HCT116 (cell line): ENCODE measurements around the gene C2orf92. TPM values are rescaled to one million over a fixed set of nuclear protein-coding genes. Genes with fewer than 3 reads are reported as not detected.

Source experiments
- ATAC-seq: fragments of 200-7000 bp; cut with Tn5 transposase; 2 replicates; pipeline ENCODE4 v1.9.1; 2020; ENCODE audit warnings: mild to moderate bottlenecking, moderate library complexity
- BruUV-seq: library from RNA; stranded (reverse); fragments of 400-500 nt; replicated peaks from 2 replicates; lab custom pipeline; 2021; lab: Mats Ljungman, UMichigan
- CTCF ChIA-PET: fragments of 300-600 bp; sonication (Branson Sonifier 250); formaldehyde crosslinking; loops from one replicate; lab custom pipeline; 2021; ENCODE audit warnings: antibody characterized with exemption; lab: Charles Lee
- POLR2A ChIA-PET: fragments of 300-600, 350-600 bp; sonication (Branson Sonifier 250); formaldehyde crosslinking; loops from one replicate; lab custom pipeline; 2021; ENCODE audit warnings: antibody characterized with exemption; lab: Charles Lee
- RAD21 ChIA-PET, 2 experiments: fragments of 300-600 bp; sonication (Branson Sonifier 250); formaldehyde crosslinking; loops; one replicate each; lab custom pipeline; 2023; ENCODE audit warnings: low total read pairs in 2 of 2; ENCODE audit not compliant: uncharacterized antibody in 2 of 2, unreplicated experiment in 2 of 2, low non-redundant PET in 1 of 2; lab: Charles Lee
- DNase-seq: peaks from one replicate; pipeline ENCODE4 v3.0.0-alpha.2; 2010; ENCODE audit warnings: low read depth, low spot score
- H2AFZ ChIP-seq: fragments of 200-600 bp; shearing (Covaris generic), sonication (generic); 2 replicates; pipeline ENCODE4 v1.6.1; 2017; ENCODE audit warnings: low read depth, mixed run types, mixed read lengths, antibody characterized with exemption, low read length; ENCODE audit not compliant: poor library complexity, severe bottlenecking
- H3K27ac ChIP-seq: 2 replicates; pipeline ENCODE4 v1.5.1; 2012; ENCODE audit warnings: low read depth, low read length
- H3K27me3 ChIP-seq: fragments of 200-600 bp; sonication (generic); 2 replicates; pipeline ENCODE4 v1.6.1; 2016; ENCODE audit warnings: mixed run types, low read length, mixed read lengths; ENCODE audit not compliant: insufficient read depth
- H3K36me3 ChIP-seq, 2 experiments: fragments of 200-500 bp in 1 of 2; fragments of 200-600 bp in 1 of 2; sonication (Bioruptor generic) in 1 of 2; sonication (generic) in 1 of 2; 2 replicates each; pipeline versions ENCODE4 v1.5.1 to v1.6.1; 2014 to 2016; ENCODE audit warnings: low read length in 2 of 2, inconsistent platforms in 1 of 2, mixed read lengths in 1 of 2, mixed run types in 1 of 2; ENCODE audit not compliant: insufficient read depth in 2 of 2, control insufficient read depth in 1 of 2
- H3K4me1 ChIP-seq, 2 experiments: fragments of 200-600 bp in 1 of 2; sonication (generic) in 1 of 2; 2 replicates each; pipeline versions ENCODE4 v1.5.1 to v1.6.1; 2012 to 2017; ENCODE audit warnings: low read length in 2 of 2, inconsistent platforms in 1 of 2, mild to moderate bottlenecking in 1 of 2, mixed read lengths in 1 of 2, mixed run types in 1 of 2, moderate library complexity in 1 of 2; ENCODE audit not compliant: insufficient read depth in 2 of 2, control insufficient read depth in 1 of 2
- H3K4me2 ChIP-seq: fragments of 200-600 bp; sonication (generic); 2 replicates; pipeline ENCODE4 v1.6.1; 2017; ENCODE audit warnings: mixed run types, low read length, mixed read lengths
- H3K4me3 ChIP-seq, 2 experiments: fragments of 200-600 bp in 1 of 2; sonication (generic) in 1 of 2; replicated peaks in 1 of 2; 2 replicates each; pipeline ENCODE4 v1.5.1; 2011 to 2016; ENCODE audit warnings: low read length in 2 of 2, control low read depth in 1 of 2, low read depth in 1 of 2, mild to moderate bottlenecking in 1 of 2, mixed read lengths in 1 of 2, mixed run types in 1 of 2
- H3K79me2 ChIP-seq: fragments of 200-600 bp; sonication (generic); 2 replicates; pipeline ENCODE4 v1.6.1; 2017; ENCODE audit warnings: mild to moderate bottlenecking, mixed run types, low read length, moderate library complexity, mixed read lengths; ENCODE audit not compliant: insufficient read depth
- H3K9ac ChIP-seq: fragments of 200-600 bp; sonication (generic); 2 replicates; pipeline ENCODE4 v1.6.1; 2016; ENCODE audit warnings: low read length, mixed read lengths
- H3K9me2 ChIP-seq: fragments of 200-600 bp; sonication (generic), shearing (Covaris generic); 2 replicates; pipeline ENCODE4 v1.6.1; 2017; ENCODE audit warnings: mixed run types, mild to moderate bottlenecking, moderate library complexity; ENCODE audit not compliant: insufficient read depth
- H3K9me3 ChIP-seq, 2 experiments: fragments of 200-500 bp in 1 of 2; fragments of 200-600 bp in 1 of 2; sonication (Bioruptor generic) in 1 of 2; sonication (generic) in 1 of 2; 2 replicates each; pipeline ENCODE4 v1.6.1; 2014 to 2017; ENCODE audit warnings: low read length in 2 of 2, mixed read lengths in 2 of 2, inconsistent platforms in 1 of 2, low read depth in 1 of 2, mild to moderate bottlenecking in 1 of 2, mixed run types in 1 of 2, moderate library complexity in 1 of 2; ENCODE audit not compliant: control insufficient read depth in 1 of 2, insufficient read depth in 1 of 2
- H4K20me1 ChIP-seq: fragments of 200-600 bp; sonication (generic), shearing (Covaris generic); 2 replicates; pipeline ENCODE4 v1.6.1; 2017; ENCODE audit warnings: mixed run types, mild to moderate bottlenecking, moderate library complexity; ENCODE audit not compliant: insufficient read depth
- CBX3 ChIP-seq: IDR thresholded peaks from 2 replicates; pipeline ENCODE4 v1.6.1; 2012; ENCODE audit warnings: low read depth
- CEBPB ChIP-seq: IDR thresholded peaks from 2 replicates; pipeline ENCODE4 v1.6.1; 2012; ENCODE audit warnings: low read depth
- EGR1 ChIP-seq: IDR thresholded peaks from 2 replicates; pipeline ENCODE4 v1.6.1; 2012; ENCODE audit warnings: low read depth
- ELF1 ChIP-seq: IDR thresholded peaks from 2 replicates; pipeline ENCODE4 v1.6.1; 2012; ENCODE audit warnings: low read depth, borderline replicate concordance
- EZH2 ChIP-seq: fragments of 200-600 bp; sonication (generic); IDR thresholded peaks from 2 replicates; pipeline ENCODE4 v1.6.1; 2017; ENCODE audit warnings: antibody characterized with exemption, mixed run types
- EZH2phosphoT487 ChIP-seq: fragments of 200-600 bp; IDR thresholded peaks from 2 replicates; pipeline ENCODE4 v1.6.1; 2018; ENCODE audit warnings: antibody characterized with exemption, borderline replicate concordance
- SIN3A ChIP-seq: IDR thresholded peaks from 2 replicates; pipeline ENCODE4 v1.6.1; 2012; ENCODE audit warnings: low read depth
- SP1 ChIP-seq: IDR thresholded peaks from 2 replicates; pipeline ENCODE4 v1.6.1; 2012; ENCODE audit warnings: low read depth
- SRF ChIP-seq: IDR thresholded peaks from 2 replicates; pipeline ENCODE4 v1.6.1; 2012; ENCODE audit warnings: low read depth
- TCF7L2 ChIP-seq: IDR thresholded peaks from 2 replicates; pipeline ENCODE4 v1.7.0; 2011; ENCODE audit warnings: borderline replicate concordance, inconsistent platforms; ENCODE audit not compliant: insufficient read depth, insufficient read length; ENCODE audit errors: extremely low read depth
- ZFX ChIP-seq: fragments of 450-650 bp; IDR thresholded peaks from 2 replicates; pipeline ENCODE4 v1.6.1; 2017
- intact Hi-C: fragments of 100-400 bp; cut with micrococcal nuclease; formaldehyde crosslinking; loops from 2 replicates; pipeline ENCODE4 v1.10.0; 2022
- total RNA-seq: library from RNA; stranded (reverse); gene quantifications from one replicate; pipeline ENCODE4 v1.2.1, GENCODE V29; 2021; ENCODE audit not compliant: unreplicated experiment
- TF ChIP-seq, protein P1 (sequence below), 3 experiments: fragments of 200-600 bp in 1 of 3; sonication (generic) in 1 of 3; IDR thresholded peaks in 2 of 3; conservative IDR thresholded peaks in 1 of 3; 2 replicates each; pipeline ENCODE4 v1.5.1; 2012 to 2017; ENCODE audit warnings: low read depth in 2 of 3, low read length in 2 of 3, antibody characterized with exemption in 1 of 3, borderline replicate concordance in 1 of 3, control low read depth in 1 of 3, mild to moderate bottlenecking in 1 of 3, mixed read lengths in 1 of 3, mixed run types in 1 of 3, moderate library complexity in 1 of 3; ENCODE audit not compliant: insufficient read depth in 1 of 3
- TF ChIP-seq, protein P2 (sequence below): IDR thresholded peaks from 2 replicates; pipeline ENCODE4 v1.6.1; 2012

C2orf92 gene
- total RNA-seq, 1 experiment from 2014 or later: 3.0 TPM

DNA sequence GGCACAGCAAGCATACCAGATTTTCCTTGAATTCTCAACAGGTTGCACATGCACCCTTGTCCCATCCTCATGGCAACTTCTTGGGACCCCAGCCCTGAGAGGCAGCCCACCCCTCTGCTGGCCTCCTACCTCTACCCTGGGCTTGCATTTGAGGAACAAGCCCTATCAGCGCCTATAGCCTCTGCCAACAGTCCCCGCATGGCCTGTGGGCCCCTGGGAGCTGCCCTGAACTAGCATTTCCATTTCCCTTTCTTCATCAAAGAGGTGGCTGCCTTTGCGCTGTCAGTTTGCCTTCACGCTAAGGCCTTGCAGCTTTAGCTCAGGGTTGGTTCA, 38.5 kb downstream of the C2orf92 start (continued):
- TF ChIP-seq, protein P1, sequence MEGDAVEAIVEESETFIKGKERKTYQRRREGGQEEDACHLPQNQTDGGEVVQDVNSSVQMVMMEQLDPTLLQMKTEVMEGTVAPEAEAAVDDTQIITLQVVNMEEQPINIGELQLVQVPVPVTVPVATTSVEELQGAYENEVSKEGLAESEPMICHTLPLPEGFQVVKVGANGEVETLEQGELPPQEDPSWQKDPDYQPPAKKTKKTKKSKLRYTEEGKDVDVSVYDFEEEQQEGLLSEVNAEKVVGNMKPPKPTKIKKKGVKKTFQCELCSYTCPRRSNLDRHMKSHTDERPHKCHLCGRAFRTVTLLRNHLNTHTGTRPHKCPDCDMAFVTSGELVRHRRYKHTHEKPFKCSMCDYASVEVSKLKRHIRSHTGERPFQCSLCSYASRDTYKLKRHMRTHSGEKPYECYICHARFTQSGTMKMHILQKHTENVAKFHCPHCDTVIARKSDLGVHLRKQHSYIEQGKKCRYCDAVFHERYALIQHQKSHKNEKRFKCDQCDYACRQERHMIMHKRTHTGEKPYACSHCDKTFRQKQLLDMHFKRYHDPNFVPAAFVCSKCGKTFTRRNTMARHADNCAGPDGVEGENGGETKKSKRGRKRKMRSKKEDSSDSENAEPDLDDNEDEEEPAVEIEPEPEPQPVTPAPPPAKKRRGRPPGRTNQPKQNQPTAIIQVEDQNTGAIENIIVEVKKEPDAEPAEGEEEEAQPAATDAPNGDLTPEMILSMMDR (IDR thresholded peaks at IDR 0.05 in 2 of 3, conservative IDR thresholded peaks at IDR 0.05 in 1 of 3; ENCODE audit: borderline replicate concordance in 1 of 3, insufficient read depth in 1 of 3, low read depth in 2 of 3, low read length in 2 of 3): no peak
- TF ChIP-seq SRF (no peak), CBX3 (no peak), ELF1 (no peak), EZH2 (no peak), TCF7L2 (no peak), SIN3A (no peak), CEBPB (no peak)
- TF ChIP-seq, protein P2, sequence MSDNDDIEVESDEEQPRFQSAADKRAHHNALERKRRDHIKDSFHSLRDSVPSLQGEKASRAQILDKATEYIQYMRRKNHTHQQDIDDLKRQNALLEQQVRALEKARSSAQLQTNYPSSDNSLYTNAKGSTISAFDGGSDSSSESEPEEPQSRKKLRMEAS: no peak

DNA sequence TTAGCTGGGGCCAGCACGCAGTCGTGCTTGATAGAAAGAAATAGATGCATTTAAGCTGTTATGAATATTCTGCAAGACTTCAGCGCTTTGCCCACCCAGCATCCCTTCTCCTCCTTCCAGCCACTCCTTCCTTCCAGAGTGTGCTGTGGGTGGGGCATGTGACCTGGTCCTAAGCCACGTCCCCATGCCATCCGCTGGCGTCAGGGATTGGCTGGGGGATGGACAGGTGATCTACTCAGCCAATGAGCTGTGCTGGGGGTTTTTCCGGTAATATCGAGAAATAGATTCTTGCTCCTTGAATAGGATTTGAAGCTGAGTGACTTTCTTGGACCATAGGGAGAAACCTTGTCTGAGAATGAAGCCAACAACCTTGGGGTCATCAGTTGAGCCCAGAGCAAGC, 39.1 kb downstream of the C2orf92 start:
- POLR2A ChIA-PET: no interaction called here
- H3K4me1 ChIP-seq: peaks cover 0 to 6% of the 10 kb centered on the region in 2 experiments; a peak in 2 of 4 replicates
- H2AFZ ChIP-seq: no peak overlapping the region
- BruUV-seq: no TSS peak
- no peak overlapping the region for H3K27ac ChIP-seq
- RAD21 ChIA-PET: no interaction called here
- H3K4me3 ChIP-seq: no peak overlapping the region
- no peaks in the 10 kb centered on the region for H3K36me3 ChIP-seq
- TF ChIP-seq CEBPB: no peak
- no peak for TF ChIP-seq ELF1
- TF ChIP-seq ZFX: no peak
- no peak for TF ChIP-seq TCF7L2
- TF ChIP-seq EGR1: no peak
- no peak for TF ChIP-seq SP1
- no peak for TF ChIP-seq CBX3
- no peak for TF ChIP-seq EZH2phosphoT487
- CTCF ChIA-PET: interaction anchor here (0.7 to 3.0 kb wide), 5 partner anchors 10 to 676 kb away, joined by 3 to 27 read pairs (median 3); no protein-coding TSS in a partner anchor
- H3K9me3 ChIP-seq: no peaks in the 10 kb centered on the region
- no peaks in the 10 kb centered on the region for H4K20me1 ChIP-seq
- no peaks in the 10 kb centered on the region for H3K9me2 ChIP-seq
- H3K9ac ChIP-seq: no peak overlapping the region
- DNase-seq: no peak
- no peaks in the 10 kb centered on the region for H3K79me2 ChIP-seq
- H3K4me2 ChIP-seq: no peak overlapping the region
- ATAC-seq: no peak
- H3K27me3 ChIP-seq: no peaks in the 10 kb centered on the region
- intact Hi-C loops: no loop called here
